Measurements from ENCODE around the gene KCTD19.

KCTD19 gene

DNA sequence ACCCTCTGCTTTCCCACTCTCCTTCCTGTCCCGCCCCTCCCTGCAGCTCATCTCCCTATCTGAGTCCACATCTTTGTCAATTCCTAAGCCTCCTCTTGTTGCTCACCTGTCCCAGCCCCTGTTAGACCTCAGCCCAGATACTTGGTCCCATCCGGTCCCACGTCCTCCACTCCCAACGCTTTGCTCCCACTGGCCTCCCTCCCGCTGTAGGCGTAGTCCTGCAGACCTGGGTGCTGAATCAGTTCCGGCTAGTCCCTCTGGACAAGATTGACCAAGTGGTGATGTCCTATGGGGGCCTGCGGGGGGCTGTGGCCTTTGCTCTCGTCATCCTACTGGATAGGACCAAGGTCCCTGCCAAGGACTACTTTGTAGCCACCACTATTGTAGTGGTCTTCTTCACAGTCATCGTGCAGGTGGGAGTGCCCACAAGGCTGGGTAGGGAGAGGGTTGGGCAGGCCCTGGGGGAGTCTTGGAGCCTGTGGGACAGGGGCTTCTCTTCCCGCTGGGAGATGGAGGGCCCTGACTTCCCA lies 69.8 kb downstream of the KCTD19 start:
- no peak for DNase-seq

DNA sequence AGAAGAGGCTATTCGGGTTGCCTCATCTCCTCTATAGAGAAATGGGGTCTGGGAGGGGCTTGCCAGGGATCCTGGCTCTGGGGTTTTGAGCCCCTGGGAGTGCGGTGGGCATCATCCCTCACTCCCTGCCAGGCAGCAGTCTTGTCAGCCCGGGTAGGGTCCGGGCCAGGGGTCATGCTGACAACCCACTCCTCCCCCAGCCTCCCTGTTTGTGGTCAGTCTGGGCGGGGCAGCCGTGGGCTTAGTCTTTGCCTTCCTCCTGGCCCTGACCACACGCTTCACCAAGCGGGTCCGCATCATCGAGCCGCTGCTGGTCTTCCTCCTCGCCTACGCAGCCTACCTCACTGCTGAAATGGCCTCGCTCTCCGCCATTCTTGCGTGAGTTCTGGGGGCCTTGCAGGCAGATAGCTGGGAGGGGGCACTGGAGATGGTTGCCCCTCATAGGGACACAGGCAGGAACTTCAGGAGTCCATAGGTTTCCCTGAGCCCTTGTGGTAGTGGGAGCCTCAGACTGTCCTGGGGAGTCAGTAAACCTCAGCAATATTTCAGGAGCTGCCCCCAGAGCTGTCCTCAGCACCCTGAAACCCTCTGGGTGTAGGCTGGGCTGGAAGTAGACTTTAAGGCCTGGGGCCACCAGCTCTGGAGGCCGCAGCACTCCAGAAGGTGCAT lies 70.9 kb downstream of the KCTD19 start:
- DNase-seq, result no peak

DNA sequence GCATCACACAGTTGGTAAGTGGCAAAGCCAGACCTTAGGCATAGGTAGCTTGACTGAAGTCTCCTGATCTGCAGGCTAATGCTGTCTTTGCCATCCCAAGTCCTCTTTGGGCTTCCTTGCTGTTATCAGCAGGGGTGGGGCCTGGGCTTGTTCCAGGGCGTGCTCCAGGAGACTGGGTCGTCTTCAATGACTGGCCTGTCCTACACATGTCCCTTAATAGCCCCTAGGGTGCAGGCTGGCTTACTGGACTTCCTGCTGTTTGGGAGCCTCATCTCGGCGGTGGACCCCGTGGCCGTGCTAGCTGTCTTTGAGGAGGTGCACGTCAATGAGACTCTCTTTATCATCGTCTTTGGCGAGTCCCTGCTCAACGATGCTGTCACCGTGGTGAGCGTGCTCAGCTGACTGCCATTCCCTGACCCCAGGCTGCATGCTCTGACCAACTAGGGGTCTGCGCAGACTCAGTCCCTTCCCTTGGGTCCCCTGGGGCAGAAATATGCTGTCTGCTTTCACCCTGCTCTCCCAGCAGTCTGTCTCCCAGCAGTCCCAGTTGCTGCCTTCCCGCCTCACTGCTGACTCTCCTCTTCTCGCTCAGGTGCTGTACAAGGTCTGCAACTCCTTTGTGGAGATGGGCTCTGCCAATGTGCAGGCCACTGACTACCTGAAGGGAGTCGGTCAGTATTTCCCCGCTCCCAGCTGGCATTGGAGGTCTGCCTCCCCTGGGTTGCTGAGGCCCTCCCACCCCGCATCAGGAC lies 71.6 kb downstream of the KCTD19 start:
- no peak for DNase-seq

DNA sequence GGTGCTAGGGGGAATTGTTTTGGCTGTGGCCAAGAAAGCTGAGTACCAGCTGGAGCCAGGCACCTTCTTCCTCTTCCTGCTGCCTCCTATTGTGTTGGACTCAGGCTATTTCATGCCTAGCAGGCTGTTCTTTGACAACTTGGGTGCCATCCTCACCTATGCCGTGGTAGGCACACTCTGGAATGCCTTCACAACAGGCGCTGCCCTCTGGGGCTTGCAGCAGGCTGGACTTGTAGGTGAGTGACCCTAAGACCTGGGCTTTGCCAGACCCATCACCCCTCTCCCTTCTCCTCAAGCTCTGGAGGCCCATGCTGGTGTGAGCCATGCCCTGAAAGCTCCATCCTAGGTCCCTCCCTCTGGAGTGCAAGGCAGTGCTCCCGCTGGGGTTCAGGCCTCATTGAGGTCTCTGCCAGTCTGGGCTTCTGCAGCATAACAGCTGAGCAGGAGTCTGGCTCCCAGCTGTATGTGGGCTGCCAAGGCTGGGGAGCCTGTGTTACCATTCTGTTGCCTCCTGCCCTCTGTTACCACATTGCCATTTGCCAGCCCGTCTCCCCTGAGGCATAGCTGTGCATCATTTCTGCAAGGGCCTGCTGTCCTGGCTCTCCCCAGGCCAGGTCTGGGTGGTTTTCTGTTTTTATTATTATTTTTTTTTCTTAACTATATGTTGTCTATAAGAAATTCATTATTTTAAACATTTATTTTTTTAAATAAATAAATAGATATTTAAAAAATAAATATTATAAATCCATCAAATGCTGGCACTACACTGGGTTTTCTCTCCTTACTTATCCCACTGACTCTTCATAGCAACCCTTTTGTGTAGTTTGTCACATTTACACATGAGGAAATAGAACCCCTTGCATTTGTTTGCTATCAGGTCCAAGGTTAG lies 73.7 kb downstream of the KCTD19 start:
- DNase-seq, result no peak

DNA sequence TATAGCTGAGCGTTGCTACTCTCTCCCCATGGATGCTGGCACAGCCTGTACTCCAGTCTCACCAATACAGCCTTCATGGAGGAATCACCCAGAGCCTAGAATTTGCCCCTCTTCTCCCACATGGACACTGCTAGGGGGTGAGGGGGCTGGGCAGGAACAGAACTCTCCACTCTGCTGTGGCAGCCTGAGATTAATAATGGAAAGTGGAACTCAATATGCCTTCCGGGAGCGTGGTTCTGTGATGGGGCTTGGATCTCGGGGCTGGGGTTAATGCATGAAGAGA lies 76.6 kb downstream of the KCTD19 start:
- no peak for DNase-seq

DNA sequence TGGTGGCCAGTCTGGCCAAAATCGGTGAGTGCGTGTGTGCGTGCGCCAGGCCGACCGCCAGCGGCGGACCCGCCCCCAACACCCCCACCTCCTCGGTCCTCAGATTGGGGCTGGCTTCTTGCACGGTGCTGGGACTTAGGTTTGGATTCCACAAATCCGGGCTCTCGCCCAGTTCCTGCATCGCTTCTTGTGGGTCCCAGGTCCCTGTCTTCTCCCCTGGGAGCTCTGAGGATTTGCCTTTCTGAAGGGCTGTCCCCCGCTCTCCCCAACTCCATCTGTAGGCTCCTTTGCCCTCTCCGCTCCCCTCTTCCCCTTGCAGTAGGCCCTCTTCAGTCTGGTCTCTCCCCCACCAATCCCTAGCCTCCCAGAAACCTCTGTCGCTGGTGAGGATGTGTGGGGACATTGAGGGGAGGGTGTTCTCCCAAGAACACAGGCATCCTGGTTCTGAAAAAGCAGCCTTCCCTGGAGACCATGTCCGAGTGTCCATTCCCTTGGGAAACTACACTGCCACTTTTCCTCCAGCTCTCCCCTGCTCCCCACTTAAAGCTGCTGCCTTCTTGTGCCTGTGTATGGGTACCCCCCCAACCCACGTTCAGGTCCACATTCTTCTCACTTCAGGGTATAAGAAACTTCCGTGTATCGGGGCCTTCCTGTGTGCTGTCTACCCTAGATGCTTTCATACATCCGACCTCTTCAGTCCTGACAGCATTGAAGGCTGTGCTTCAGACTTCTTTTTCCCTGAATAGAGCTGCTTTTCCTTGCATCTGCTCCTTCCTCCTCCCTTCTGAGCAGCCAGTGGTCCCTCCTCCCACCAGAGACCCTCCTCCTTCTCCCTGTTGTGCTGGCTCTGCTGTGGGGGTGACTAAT lies 77.1 kb downstream of the KCTD19 start:
- DNase-seq, result no peak

DNA sequence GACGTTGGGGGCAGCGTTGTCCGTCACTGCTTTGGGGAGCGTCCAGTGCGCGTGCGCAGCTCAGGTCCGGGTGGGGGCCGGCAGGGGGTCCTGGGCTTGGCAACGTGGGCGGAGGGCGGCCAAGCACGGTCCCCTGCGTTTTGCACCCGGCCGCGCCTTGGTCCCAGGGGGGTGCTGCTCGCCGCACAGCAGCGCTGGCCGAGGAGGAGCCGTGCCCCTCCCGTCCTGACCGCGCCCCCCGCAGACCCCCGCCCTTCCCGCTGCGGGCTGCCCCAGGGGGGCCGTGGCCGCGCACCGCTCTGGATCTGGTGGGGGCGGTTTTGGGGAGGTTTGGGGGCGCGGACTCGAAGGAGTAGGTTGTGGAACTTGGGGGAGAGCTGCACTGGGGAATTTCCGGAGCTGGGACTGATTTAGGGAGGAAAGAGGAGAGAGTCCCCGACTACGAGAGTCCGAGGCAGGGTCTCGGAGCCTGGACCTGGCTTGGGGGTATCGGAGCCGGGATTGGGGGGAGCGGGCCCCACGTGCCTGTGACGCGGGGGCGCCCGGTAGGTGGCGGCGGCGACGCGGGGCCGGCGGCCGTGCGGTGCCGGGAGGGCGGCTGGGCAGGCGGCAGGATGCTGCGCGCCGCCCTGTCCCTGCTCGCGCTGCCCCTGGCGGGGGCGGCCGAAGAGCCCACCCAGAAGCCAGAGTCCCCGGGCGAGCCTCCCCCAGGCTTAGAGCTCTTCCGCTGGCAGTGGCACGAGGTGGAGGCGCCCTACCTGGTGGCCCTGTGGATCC lies 78.0 kb downstream of the KCTD19 start, which contains the start of gene SLC9A5:
Gene SLC9A5 (plus strand): TSS at position 579 of the 777 bp plus-strand sequence. CDS start 36 bp downstream, at position 615.
- no peak for DNase-seq

DNA sequence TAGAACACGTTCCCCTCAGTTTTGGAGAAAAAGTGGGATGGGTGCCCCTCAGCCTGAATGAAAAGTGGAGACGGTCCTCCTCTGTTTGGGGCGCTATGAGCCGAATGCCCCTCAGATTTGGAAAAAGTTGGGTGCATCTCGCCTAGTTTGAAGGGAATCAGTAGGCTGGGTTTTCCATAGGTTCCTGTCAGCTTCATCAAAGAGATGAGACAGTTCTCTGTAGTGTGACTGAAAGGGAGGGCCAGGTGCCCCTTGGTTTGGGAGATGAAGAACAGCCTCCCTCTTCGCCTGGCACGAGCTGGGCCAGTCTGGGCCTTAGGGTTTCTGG lies 78.5 kb downstream of the KCTD19 start:
- DNase-seq, result no peak

DNA sequence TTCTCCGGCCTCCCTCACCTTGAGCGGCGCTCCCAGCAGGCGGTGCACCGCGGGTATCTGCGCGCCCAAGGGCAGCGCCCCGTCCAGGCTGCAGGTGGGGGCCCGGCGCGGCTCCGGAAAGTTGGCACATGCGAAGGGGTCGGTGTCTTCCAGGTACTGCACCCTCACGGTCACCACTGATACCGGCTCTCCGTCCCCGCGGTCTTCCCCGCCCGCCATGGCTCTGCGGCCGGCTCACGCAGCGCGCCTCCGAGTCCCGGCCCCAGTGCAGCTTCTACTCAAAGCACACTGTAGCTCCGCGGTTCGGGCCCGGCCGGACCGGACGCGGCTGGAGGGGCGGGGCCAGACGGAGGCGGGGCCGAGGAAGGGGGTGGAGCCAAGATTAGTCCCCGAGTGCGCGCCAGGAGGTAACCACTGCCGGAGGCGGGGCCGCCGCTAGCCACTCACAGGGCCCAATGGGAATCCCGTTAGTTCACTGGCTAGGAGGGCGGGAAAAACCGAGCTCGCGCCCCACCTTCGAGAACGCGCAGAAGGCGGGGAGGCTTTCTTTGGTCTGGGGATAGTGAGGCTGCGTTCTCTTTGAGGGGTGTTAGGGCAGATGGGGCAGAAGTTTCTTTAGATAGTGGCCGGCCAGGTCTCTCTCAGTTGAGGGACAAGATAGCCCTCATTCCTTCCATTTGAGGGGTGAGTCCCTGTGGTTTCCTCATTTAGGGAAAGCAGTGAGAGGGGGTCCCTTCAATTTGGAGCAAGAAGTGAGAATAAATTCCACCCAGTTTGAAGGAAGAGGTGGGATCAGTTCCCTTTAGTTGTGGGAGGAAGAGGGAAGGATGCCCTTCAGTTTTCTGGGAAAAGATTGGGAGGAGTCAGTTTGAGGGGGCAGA lies 79.1 kb downstream of the KCTD19 start, which contains the start of gene FHOD1:
Gene FHOD1 (minus strand): TSS at position 290 of the 881 bp plus-strand sequence. CDS start 71 bp downstream, at position 219.
- DNase-seq, result peak; percentile 83

DNA sequence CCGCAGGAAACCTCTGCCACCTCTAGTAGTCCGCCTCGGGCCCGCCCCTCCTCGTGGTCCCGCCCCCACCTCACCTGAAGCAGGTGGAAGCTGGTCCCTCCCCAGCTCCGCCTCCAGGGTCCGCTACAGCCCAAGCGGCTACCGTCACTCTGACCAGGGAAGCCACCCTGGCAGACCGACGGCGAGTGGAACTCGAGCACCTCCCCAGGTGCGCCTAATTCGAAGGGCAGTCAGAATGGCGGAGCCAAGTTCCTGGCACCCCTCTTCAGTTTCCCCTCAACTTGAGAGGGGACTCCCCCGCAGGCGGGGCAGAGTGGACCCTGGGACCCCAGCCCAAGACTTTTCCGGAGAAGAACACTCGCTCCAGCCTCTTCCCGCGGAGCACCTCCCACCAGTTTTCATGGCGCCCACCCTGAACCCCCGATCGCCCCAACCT lies 79.8 kb downstream of the KCTD19 start:
- peak; percentile 90 for DNase-seq

DNA sequence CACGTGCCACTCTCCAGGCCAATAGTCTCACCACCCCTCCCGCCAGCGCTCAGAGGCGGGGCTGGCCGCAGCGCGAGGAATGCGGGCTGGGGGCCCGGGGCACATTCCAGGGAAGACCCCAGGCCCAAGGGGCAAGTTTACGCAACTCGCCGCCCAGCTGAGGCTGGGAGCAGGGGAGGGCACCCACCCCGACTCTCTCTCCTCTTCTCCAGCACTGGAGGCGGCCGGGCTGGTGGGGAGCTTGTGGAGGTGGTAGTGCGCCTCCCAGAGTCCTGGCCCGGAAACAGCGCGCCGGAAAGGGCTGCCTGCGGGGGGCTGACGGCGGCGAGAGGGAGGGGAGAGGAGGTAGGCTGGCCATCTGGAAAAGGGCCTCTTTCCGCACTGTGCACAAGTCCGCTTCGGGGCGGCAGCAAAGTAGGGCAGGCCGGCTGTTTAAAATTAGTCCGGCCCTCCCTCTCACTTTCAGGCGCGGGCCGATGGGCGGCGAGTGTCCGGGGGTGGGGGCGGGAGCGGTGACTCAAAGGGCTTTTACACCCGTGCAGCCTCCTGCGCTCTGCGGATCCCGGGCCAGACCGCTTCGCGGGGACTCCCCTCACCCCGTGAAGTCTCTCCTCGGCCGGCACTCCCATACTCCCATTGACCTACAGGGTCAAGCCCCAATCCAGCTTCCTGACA lies 80.3 kb downstream of the KCTD19 start:
- DNase-seq, result peak; percentile 52

DNA sequence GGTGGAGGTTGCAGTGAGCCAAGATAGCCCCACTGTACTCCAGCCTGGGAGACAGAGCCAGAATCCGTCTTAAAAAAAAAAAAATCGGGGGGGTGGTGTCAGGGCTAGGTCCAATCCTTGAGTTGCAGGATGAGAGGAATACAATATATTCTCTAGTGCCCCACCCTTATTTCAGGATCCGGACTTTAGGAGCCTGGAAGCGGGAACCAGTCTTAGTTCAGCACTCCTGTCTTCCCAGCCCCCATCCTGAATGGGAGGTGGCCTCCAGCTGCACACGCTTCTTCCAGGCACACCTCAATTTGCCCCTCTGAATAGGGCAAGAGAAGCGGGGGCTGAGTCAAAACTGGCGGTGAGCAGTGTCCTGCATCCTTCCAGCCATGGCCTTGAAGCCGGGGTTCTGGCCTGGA lies 80.9 kb downstream of the KCTD19 start:
- no peak for DNase-seq

DNA sequence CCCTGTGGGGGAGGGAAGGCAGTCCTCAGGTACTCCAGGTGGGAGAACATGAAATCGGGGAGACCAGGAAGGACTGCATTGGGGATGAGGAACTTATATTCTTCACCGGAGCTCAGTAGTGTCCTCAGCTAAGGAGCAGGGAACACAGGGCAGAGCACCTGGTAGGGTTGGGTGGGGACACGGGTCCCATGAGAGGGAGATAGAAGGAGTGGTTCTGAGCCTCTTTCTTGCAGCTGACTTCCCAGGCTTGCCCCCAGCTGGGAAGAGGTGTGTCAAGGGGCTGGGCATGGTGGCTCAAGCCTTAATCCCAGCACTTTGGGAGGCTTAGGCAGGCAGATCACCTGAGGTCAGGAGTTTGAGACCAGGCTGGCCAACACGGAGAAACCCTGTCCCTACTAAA lies 81.4 kb downstream of the KCTD19 start:
- DNase-seq, result no peak

DNA sequence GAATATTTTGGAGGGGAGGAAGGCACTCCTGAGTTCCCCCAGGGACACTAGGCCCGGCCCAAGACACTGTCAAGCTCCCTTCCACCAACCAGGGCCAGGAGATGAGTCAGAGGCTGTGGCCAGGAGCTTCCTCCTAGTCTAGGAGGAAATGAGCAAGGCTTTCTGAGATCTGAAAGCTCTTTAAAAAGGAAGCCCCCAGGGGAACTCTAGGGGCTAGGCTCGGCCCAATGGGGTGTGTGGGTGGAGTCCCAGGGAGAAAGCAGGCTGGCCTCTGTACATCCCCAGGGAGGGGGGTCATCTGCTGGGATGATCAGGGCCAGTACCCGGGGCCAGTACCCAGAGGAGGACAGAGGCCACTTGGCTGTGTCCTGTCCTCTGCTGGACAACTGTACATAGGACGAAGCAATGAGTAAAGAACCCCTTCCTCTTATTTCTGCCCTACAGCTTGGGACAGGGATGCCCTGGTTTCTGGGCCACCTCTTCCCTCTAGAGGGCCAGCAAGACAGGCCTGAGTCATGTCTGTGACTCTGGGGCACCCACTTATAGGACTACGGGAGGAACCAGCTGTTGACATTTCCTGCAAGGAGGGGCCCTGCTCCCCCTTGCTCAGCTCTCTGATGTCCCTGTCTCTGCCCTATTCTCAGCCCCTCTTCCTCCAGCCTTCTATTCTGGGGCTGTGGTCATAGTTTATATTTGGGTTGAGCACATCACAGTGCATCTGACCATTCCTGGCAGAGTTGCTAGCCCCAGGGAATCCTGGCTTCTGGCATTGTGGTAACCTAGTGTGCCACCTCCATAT lies 82.0 kb downstream of the KCTD19 start:
- DNase-seq, result no peak

DNA sequence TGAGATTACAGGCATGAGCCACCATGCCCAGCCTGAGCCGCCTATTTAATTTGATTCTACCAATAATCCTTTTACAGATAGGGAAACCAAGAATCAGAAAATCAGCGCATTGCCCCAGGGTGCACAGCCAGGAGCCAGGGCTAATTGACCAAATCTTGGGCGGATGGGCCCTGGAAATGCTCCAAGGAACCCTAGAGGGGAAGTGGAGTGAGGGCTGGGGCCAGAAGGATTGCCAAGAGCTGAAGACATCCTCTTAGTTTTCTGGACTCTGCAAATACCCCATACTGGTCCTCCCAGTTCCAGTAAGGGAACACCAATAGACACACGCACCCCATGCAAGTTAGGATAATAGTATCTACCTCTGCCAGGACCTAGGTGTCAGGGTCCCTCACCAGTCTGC lies 83.1 kb downstream of the KCTD19 start:
- DNase-seq, result no peak

DNA sequence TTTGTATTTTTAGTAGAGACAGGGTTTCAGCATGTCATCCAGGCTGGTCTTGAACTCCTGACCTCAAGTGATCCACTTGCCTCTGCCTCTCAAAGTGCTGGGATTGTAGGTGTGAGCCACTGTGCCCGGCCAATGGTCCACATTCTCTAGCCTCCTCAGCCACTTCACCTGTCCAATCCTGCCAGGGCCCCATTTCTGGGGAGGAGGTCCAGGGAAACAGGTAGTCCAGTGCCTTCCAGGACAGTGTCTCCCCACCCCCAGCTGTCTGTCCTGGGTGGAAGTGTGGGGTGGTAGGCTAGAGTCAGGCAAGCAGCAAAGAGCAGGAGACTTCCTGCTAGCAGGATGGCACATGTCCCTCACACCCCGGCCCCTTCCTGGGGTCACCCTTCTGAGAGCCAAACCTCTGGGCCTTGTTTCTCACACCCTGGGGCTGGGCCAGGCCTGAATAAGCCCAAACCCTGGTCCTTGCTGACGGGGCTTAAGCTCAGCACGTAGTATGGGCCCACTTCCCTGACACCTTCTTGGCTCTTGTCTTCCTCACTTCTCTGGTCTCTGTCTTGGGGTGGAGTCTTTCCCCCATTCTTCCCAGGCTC lies 84.3 kb downstream of the KCTD19 start:
- DNase-seq, result no peak

DNA sequence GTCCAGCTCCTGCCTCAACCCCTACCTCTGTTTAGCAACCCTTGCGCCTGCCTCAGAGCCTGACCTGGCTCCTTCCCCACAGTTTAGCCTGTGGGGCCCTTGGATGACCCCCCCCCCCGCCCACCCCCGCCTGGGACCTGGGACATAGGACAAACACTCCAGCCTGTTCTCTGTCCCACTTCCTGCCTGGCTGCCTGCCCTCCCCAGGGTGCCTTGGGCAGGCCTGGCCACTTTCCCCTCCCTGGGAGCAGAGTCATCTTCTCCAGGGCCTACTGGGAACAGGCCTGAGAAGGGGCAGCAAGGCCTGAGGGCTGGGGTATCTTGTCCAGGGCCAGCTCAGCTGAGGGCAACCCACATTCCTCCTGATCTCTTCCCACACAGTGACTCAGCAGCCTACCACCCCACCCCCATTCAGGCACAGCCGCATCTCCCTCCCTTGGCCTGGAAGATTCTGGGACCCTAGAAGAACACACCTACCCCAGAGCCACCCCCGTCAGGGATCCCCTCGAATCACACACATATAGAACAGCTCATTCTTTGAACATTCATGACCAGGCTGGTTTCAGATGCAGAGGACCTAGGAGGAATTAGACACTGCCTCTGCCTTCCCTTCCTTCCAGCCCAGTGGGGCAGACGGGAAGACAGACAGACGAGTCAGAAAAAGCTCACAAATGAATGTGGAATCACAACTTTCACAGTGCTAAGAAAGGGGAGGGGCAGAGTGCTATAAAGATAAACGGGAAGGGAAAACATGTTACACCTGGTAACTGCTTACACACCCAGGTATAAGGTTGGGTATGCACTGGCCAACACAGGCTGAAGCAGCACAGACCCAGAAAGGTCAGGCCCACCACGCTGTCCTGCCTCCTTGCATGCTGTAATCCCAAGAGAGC lies 85.3 kb downstream of the KCTD19 start:
- no peak for DNase-seq

DNA sequence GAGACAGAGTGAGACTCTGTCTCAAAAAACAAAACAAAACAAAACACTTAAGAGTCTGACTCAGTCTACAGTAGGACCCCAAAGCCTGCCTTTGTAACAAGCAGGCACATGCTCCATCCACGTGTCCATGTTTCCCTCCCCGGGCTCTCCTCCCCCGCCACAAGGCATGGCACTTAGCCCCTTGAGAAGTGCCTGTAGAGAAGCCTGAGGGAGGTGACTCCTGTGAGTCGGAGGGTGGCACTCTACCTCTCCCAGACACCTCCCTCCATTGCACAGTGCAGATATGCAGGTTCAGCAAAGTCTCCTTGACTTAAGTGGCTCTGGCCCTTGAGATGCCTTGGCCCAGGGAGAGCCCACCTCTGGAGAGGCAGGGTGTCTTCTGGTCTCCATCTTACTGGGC lies 86.0 kb downstream of the KCTD19 start:
- DNase-seq, result no peak

Data from NCI-H510A (cell line).